NB4 (cell line): ENCODE data around the gene KRIT1.

Source experiments
- DNase-seq: peaks from one replicate; pipeline ENCODE4 v3.0.0; 2010; ENCODE audit warnings: low read depth
- H3K4me3 ChIP-seq: one replicate; pipeline ENCODE4 v1.5.1; 2011; ENCODE audit warnings: mild to moderate bottlenecking, low read depth, low read length, moderate library complexity
- CTCF ChIP-seq: IDR thresholded peaks from one replicate; pipeline ENCODE4 v1.5.1; 2012; ENCODE audit warnings: low read depth, low read length
- MAX ChIP-seq: IDR thresholded peaks from 2 replicates; pipeline ENCODE4 v1.6.1; 2011; ENCODE audit warnings: low read depth, low read length
- MYC ChIP-seq: IDR thresholded peaks from 2 replicates; pipeline ENCODE4 v1.6.1; 2011; ENCODE audit warnings: low read depth, low read length
- POLR2A ChIP-seq: IDR thresholded peaks from 2 replicates; pipeline ENCODE4 v1.6.1; 2011; ENCODE audit warnings: mild to moderate bottlenecking; ENCODE audit not compliant: insufficient read length; ENCODE audit errors: extremely low read depth

The KRIT1 gene

GRCh38 chr7:92158660-92159575 is 86.8 kb downstream of the KRIT1 start:
- DNase-seq: no peak
- no peak overlapping the region for H3K4me3 ChIP-seq
- TF ChIP-seq CTCF: no peak
- no peak for TF ChIP-seq MAX
- TF ChIP-seq POLR2A: no peak
- TF ChIP-seq MYC: no peak

GRCh38 chr7:92156990-92157389 is 88.7 kb downstream of the KRIT1 start:
- TF ChIP-seq POLR2A (no peak), CTCF (no peak), MAX (no peak), MYC (no peak)
- H3K4me3 ChIP-seq: no peak overlapping the region
- DNase-seq: no peak

- H3K4me3 ChIP-seq: no peak overlapping the region
- no peak for TF ChIP-seq CTCF
- TF ChIP-seq MAX: no peak
- TF ChIP-seq POLR2A: no peak
- no peak for TF ChIP-seq MYC
- no peak for DNase-seq
Measured at GRCh38 chr7:92155108-92155739, 90.5 kb downstream of the KRIT1 start.

GRCh38 chr7:92150450-92151017 is 95.2 kb downstream of the KRIT1 start:
- TF ChIP-seq POLR2A (no peak), MAX (no peak), CTCF (no peak), MYC (no peak)
- H3K4me3 ChIP-seq: no peak overlapping the region
- DNase-seq: no peak

GRCh38 chr7:92149736-92150239 is 95.9 kb downstream of the KRIT1 start:
- no peak overlapping the region for H3K4me3 ChIP-seq
- DNase-seq: no peak
- no peak for TF ChIP-seq CTCF
- no peak for TF ChIP-seq MAX
- no peak for TF ChIP-seq POLR2A
- no peak for TF ChIP-seq MYC
